HFFc6 (cell line): ENCODE measurements around the gene EIF4A2. TPM values are rescaled to one million over a fixed set of nuclear protein-coding genes. Genes with fewer than 3 reads are reported as not detected.
A peak's percentile ranks its signal among the peaks of the same experiment; 100 is the strongest.
"Not testable (repeated sequence)": the region's sequence is repeated elsewhere in the genome, so short reads cannot be mapped to it uniquely, and the experiment has no call there.

ENCODE experiments used
- DNase-seq: peaks from one replicate; pipeline ENCODE4 v3.0.0-alpha.2; 2018
- H3K27ac Mint-ChIP-seq: 2 replicates; pipeline ENCODE4 v1.8.0; 2020; ENCODE audit warnings: mild to moderate bottlenecking, mixed read lengths
- H3K27me3 Mint-ChIP-seq: 2 replicates; pipeline ENCODE4 v1.8.0; 2021; ENCODE audit warnings: mild to moderate bottlenecking, moderate library complexity, mixed read lengths; ENCODE audit not compliant: insufficient read depth
- H3K36me3 Mint-ChIP-seq: 2 replicates; pipeline ENCODE4 v1.8.0; 2021; ENCODE audit warnings: low read depth, mixed read lengths
- H3K4me1 Mint-ChIP-seq: 2 replicates; pipeline ENCODE4 v1.8.0; 2020; ENCODE audit warnings: low read depth, mixed read lengths
- H3K4me3 Mint-ChIP-seq: 2 replicates; pipeline ENCODE4 v1.8.0; 2020; ENCODE audit warnings: mild to moderate bottlenecking, moderate library complexity, mixed read lengths
- H3K9me3 Mint-ChIP-seq: 2 replicates; pipeline ENCODE4 v1.8.0; 2020; ENCODE audit warnings: mild to moderate bottlenecking, mixed read lengths
- CTCF ChIP-seq: fragments of 200-600 bp; sonication (generic); IDR thresholded peaks from 2 replicates; pipeline ENCODE4 v1.5.0; 2021; ENCODE audit warnings: antibody characterized with exemption, mild to moderate bottlenecking
- total RNA-seq, 6 experiments: library from RNA; stranded (reverse); fragmentation: NEBNext Ultra II Directional; extraction: Animal tissue kit (Norgen Biotek cat#: 25700); gene quantifications; 2 replicates in 1 of 6; 3 replicates in 5 of 6; pipeline ENCODE4 v1.2.3, GENCODE V29; 2021

Gene EIF4A2
- total RNA-seq, 6 experiments from 2014 or later: 249 to 363 (median 264) TPM

- peak; percentile 49 for DNase-seq
- Mint-ChIP-seq H3K9me3 (no peaks in the 10 kb centered on the region), H3K36me3 (peaks cover 5% of the 10 kb centered on the region; the same call in 1 of the 2 replicates), H3K4me3 (peak within 1 kb of the TSS; percentile 93), H3K27ac (peak within 1 kb of the TSS; percentile 68), H3K4me1 (peaks cover 22% of the 10 kb centered on the region), H3K27me3 (no peaks in the 10 kb centered on the region)
- TF ChIP-seq CTCF: no peak
Observed at GRCh38 chr3:186806089-186807055, 23.0 kb downstream of the EIF4A2 start, which contains the start of gene RFC4. RFC4 (minus strand) TSS chr3:186806482; CDS start chr3:186804713, 1,769 bp downstream.

GRCh38 chr3:186807231-186807630 lies 23.9 kb downstream of the EIF4A2 start:
- DNase-seq: no peak
- TF ChIP-seq CTCF: no peak
- Mint-ChIP-seq H3K9me3 (no peaks in the 10 kb centered on the region), H3K27me3 (no peaks in the 10 kb centered on the region), H3K4me1 (peaks cover 22% of the 10 kb centered on the region), H3K27ac (peak overlapping the region; percentile 68), H3K36me3 (peaks cover 5% of the 10 kb centered on the region; the same call in 1 of the 2 replicates), H3K4me3 (peak overlapping the region; percentile 93)

- H3K9me3 Mint-ChIP-seq: no peaks in the 10 kb centered on the region
- DNase-seq: no peak
- H3K36me3 Mint-ChIP-seq: no peaks in the 10 kb centered on the region
- H3K27ac Mint-ChIP-seq: no peak overlapping the region
- H3K4me3 Mint-ChIP-seq: no peak overlapping the region
- H3K27me3 Mint-ChIP-seq: peaks cover 4% of the 10 kb centered on the region; the same call in 1 of the 2 replicates
- H3K4me1 Mint-ChIP-seq: peaks cover 24% of the 10 kb centered on the region
- no peak for TF ChIP-seq CTCF
Observed at GRCh38 chr3:186810336-186810996, 27.1 kb downstream of the EIF4A2 start.

- peaks cover 28% of the 10 kb centered on the region for H3K4me1 Mint-ChIP-seq
- not testable (repeated sequence) for DNase-seq, H3K27ac Mint-ChIP-seq, H3K36me3 Mint-ChIP-seq, H3K27me3 Mint-ChIP-seq, H3K4me3 Mint-ChIP-seq, H3K9me3 Mint-ChIP-seq
Observed at GRCh38 chr3:186811313-186811712, 27.9 kb downstream of the EIF4A2 start.

- Mint-ChIP-seq H3K27ac (no peak overlapping the region), H3K4me3 (no peak overlapping the region), H3K9me3 (no peaks in the 10 kb centered on the region), H3K36me3 (no peaks in the 10 kb centered on the region), H3K27me3 (peaks cover 4% of the 10 kb centered on the region; the same call in 1 of the 2 replicates), H3K4me1 (peaks cover 18% of the 10 kb centered on the region)
- no peak for DNase-seq
- TF ChIP-seq CTCF: no peak
Observed at GRCh38 chr3:186814100-186814499, 30.7 kb downstream of the EIF4A2 start.
